ENCODE results near the gene ATE1. TPM values are rescaled to one million over a fixed set of nuclear protein-coding genes. Genes with fewer than 3 reads are reported as not detected.

The ATE1 gene
- total and polyA plus RNA-seq, 8 donors, result 24.5 to 35.4 (median 31.9) TPM

DNA sequence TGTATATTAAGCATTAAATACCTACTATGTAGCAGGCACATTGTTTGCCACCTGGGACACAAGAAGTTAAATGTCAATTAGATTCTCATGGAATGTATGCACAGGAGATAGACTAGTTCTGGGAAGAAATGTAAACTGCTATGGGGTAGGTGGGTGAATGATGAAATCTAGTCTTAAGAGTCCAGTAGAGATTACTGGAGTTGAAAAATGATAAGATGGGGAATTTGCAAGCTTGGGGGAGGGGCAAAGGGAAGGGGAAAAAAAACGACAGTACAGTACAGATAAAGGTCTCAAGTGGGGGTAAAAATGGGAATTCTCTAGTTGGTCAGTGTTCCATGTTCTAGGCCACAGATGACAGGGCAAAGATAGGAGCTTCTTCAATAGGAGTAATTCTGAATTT is 94.4 kb downstream of the ATE1 start:
- no peaks in the 10 kb centered on the region for H3K4me1 ChIP-seq
- intact Hi-C loops (cut with DNase I), result no loop called here
- ATAC-seq (no peak), DNase-seq (no peak)
- no peaks in the 10 kb centered on the region for H3K9me3 ChIP-seq
- no peaks in the 10 kb centered on the region for H3K27me3 ChIP-seq
- H3K36me3 ChIP-seq, result peaks cover 0 to 24% of the 10 kb centered on the region in 2 donors
- H3K4me3 ChIP-seq, result no peak overlapping the region
- TF ChIP-seq, protein P1, sequence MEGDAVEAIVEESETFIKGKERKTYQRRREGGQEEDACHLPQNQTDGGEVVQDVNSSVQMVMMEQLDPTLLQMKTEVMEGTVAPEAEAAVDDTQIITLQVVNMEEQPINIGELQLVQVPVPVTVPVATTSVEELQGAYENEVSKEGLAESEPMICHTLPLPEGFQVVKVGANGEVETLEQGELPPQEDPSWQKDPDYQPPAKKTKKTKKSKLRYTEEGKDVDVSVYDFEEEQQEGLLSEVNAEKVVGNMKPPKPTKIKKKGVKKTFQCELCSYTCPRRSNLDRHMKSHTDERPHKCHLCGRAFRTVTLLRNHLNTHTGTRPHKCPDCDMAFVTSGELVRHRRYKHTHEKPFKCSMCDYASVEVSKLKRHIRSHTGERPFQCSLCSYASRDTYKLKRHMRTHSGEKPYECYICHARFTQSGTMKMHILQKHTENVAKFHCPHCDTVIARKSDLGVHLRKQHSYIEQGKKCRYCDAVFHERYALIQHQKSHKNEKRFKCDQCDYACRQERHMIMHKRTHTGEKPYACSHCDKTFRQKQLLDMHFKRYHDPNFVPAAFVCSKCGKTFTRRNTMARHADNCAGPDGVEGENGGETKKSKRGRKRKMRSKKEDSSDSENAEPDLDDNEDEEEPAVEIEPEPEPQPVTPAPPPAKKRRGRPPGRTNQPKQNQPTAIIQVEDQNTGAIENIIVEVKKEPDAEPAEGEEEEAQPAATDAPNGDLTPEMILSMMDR (IDR thresholded peaks at IDR 0.05), result no peak
- H3K27ac ChIP-seq, result no peak overlapping the region

- DNase-seq (no peak), ATAC-seq (no peak)
- intact Hi-C loops (cut with DNase I), result no loop called here
- H3K27me3 ChIP-seq, result no peaks in the 10 kb centered on the region
- H3K4me1 ChIP-seq, result no peaks in the 10 kb centered on the region
- H3K27ac ChIP-seq, result no peak overlapping the region
- H3K36me3 ChIP-seq, result peaks cover 0 to 30% of the 10 kb centered on the region in 2 donors
- no peaks in the 10 kb centered on the region for H3K9me3 ChIP-seq
- H3K4me3 ChIP-seq, result no peak overlapping the region
- TF ChIP-seq, protein P1 (IDR thresholded peaks at IDR 0.05), result no peak
Measured at GRCh38 chr10:121832647-121833046, 95.2 kb downstream of the ATE1 start.

DNA sequence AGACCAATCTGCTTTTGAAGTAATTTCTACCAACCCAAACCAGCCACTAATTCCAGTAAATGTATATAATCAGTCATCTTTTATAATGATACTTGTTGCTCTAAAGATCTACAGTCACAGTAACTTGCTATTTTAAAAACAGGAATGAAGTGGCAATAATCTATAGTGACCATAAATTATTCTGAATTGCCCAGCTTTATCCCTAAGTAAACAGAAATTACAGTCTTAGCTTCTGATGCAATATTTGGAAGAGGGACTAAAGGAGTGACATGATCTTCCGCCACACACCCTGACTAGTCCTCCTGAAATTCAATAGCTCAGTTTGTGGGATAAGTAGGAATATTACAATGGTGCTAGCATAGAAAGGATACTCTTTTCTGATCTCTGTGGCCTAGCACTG is 96.1 kb downstream of the ATE1 start:
- Histone ChIP-seq H3K36me3 (peaks cover 0 to 36% of the 10 kb centered on the region in 2 donors), H3K4me3 (no peak overlapping the region), H3K27me3 (no peaks in the 10 kb centered on the region), H3K27ac (no peak overlapping the region), H3K4me1 (no peaks in the 10 kb centered on the region), H3K9me3 (no peaks in the 10 kb centered on the region)
- TF ChIP-seq, protein P1 (IDR thresholded peaks at IDR 0.05), result no peak
- no peak for DNase-seq
- no peak for ATAC-seq
- intact Hi-C loops (cut with DNase I), result no loop called here

DNA sequence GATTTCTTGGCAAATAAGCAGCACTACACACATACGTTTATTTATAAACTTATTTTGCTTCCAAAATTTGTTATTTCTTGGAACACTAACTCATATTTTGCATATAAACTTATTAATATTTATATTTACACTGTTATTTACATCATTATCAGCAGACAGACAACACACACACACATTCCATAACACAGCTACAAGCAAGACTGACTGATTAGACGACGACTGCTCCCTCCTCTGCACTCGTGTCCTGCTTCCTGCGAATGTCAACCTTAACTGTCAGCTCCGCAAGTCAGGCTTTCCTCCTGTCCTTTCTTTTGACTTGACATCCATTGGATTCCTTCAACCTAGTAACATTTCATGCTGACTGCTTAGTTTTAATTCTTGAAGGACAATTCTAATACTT is 96.6 kb downstream of the ATE1 start:
- ATAC-seq, result no peak
- Histone ChIP-seq H3K36me3 (peaks cover 0 to 32% of the 10 kb centered on the region in 2 donors), H3K9me3 (no peaks in the 10 kb centered on the region), H3K4me3 (no peak overlapping the region), H3K27me3 (no peaks in the 10 kb centered on the region), H3K4me1 (no peaks in the 10 kb centered on the region), H3K27ac (no peak overlapping the region)
- intact Hi-C loops (cut with DNase I), result no loop called here
- TF ChIP-seq, protein P1 (IDR thresholded peaks at IDR 0.05), result no peak
- no peak for DNase-seq

- intact Hi-C loops (cut with DNase I), result no loop called here
- Histone ChIP-seq H3K27me3 (no peaks in the 10 kb centered on the region), H3K9me3 (no peaks in the 10 kb centered on the region), H3K36me3 (peaks cover 0 to 20% of the 10 kb centered on the region in 2 donors), H3K27ac (no peak overlapping the region), H3K4me1 (no peaks in the 10 kb centered on the region), H3K4me3 (no peak overlapping the region)
- DNase-seq, result no peak
- ATAC-seq, result no peak
- TF ChIP-seq, protein P1 (IDR thresholded peaks at IDR 0.05), result no peak
Measured at GRCh38 chr10:121830101-121830500, 97.7 kb downstream of the ATE1 start.

Data from left lung (tissue), 10 donors.